Ramos (cell line): ENCODE measurements around the gene NEDD4L.
"Not testable (repeated sequence)": the region's sequence is repeated elsewhere in the genome, so short reads cannot be mapped to it uniquely, and the experiment has no call there.

Experiments
- in situ Hi-C: fragments of 300-500 bp; cut with MboI; formaldehyde crosslinking; loops from one replicate; pipeline ENCODE4 v1.14.3; 2022; ENCODE audit warnings: low sequenced_read_pairs; ENCODE audit not compliant: unreplicated experiment

The NEDD4L gene

DNA sequence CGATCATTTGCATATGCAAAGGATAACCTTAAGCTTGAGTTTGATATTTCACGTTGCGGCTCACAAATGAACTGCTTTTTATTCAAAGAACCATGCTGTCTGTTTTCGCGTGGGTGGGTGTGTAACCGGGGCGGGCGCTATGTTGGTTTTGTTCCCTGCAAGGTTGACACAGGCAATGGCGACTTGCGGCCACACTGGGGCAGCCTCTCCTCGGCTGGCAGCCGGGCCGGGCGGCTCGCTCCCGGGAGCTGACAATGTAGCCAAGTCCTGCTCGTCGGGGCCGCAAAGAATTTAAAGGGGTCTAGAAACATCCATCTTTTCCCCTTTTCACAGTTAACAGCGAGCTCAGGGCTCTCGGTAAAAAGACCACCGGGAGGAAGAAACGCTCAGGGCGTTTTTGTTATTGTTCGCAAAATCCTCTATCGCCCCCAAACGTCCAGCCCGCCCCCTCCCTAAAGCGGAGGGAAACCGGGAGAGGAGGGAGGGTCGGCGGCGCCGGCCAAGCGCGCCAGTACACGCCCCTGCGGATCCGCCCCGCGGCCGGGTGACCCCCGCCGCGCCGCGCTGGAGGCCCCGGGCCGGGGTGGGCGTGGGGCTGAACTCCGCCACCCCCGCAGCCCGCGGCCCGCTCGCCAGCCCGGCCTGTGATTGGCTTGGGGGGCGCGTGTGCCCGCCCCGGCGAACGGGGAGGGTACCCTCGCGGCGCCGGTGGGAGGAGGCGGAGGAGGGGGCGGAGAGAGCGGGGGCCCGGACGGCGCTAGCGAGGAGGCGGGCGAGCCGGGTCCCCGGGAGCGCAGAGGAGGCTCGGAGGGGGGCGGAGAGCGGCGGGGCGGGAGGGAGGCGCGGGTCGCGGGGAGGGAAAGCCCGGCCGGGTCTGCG is at the start of gene NEDD4L:
Gene NEDD4L (plus strand): TSS at position 736 of the 879 bp plus-strand sequence. CDS start 435 bp downstream, outside the sequence.
- in situ Hi-C loops = loop anchor here (25.0 kb wide), 1 partner anchor 94 kb away; no protein-coding TSS in a partner anchor

DNA sequence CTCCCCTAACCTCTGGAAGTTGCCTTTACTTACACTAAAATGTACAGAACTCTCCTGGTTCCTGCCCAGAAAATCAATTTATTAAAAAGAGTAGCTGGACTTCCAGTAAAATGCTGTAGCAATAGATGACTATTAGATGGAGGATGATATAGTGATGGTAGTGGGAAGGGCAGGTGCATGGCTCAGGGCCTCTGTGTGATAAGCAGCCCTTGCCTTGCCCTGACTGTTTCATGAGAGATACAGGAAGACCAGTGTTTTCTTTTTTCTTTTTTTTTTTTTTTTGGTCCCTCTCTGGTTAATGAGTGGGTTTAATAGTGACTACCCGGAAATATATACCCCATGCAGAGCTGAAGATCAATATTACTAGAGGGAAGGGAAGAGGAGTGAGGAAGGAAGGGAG is 48.7 kb upstream of the NEDD4L start:
- in situ Hi-C loops = no loop called here

DNA sequence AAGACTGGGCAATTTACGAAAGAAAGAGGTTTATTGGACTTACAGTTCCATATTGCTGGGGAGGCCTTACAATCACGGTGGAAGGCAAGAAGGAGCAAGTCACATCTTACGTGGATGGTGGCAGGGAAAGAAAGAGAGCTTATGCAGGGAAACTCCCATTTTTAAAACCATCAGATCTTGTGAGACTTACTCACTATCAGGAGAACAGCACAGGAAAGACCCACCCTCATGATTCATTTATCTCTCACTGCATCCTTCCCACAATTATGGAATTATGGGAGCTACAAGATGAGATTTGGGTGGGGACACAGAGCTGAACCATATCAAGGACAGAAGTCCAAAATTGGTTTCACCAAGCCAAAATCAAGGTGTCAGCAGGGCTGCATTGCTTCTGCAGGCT is 47.1 kb upstream of the NEDD4L start:
- in situ Hi-C loops = not testable (repeated sequence)

DNA sequence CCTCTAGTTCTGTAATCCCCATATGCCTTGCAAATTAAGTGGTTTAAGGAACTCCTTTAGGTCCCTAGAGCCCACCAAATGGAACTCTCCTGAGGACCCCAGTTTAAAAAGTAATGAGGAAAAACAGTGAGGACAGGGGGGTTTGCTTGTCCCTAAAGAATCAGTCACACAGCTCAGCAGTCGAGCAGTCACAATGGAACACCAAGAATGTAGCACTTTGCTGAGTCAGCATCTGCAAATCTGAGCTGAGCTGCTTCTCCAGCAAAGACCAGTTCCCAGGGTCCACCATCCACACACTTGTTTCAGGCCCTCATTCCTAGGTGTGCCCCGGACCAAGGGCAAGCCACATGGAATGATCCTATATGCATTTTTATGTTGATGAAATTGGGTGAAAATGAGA is 46.2 kb upstream of the NEDD4L start:
- in situ Hi-C loops = no loop called here

DNA sequence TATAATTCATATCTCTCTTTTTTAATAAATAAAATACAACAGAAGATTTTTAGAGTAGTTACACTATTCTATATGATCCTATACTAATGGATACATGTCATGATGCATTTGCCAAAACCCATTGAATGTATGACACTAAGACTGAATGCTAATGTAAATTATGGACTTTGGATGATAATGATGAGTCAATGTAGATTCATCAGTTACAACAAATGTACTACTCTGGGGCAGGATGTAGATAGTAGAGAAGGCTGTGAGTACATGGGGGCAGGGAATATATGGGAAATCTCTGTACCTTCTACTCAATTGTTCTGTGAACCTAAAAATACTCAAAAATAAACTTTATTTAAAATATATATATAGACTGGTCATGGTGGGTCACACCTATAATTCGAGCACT is 45.6 kb upstream of the NEDD4L start:
- in situ Hi-C loops = no loop called here

DNA sequence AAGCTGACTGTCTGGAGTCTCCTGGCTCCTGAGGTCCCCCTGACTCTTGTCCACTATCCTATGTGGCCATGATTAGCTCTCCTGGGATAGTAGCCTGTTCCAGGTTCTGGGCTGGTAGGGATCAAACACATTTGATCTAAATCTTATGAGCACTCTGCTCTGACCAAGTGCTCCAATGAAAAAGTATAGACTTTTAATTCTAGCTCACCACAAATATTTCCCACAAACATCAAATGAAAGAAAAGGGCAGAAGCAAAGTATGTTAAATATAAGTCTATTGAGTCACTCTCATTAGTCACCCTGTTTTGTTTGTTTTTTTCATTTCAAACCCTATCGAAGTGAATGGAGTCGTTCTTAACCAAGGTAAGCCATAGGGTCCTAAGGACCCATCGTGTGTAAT is 39.7 kb upstream of the NEDD4L start:
- in situ Hi-C loops = no loop called here

DNA sequence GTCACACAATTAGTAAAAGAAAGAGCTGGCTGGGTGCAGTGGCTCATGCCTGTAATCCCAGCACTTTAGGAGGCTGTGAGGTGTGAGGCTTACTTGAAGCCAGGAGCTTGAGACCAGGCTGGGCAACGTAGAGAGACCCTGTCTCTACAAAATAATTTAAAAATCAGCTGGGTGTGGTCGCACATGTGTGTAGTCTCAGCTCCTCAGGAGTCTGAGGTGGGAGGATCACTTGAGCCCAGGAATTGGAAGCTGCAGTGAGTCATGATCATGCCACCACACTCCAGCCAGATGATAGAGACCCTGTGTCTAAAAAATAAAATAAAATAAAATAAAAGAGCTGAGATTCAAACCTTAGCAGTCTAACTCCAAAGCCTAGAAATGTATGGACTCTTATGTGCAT is 39.0 kb upstream of the NEDD4L start:
- in situ Hi-C loops = no loop called here

DNA sequence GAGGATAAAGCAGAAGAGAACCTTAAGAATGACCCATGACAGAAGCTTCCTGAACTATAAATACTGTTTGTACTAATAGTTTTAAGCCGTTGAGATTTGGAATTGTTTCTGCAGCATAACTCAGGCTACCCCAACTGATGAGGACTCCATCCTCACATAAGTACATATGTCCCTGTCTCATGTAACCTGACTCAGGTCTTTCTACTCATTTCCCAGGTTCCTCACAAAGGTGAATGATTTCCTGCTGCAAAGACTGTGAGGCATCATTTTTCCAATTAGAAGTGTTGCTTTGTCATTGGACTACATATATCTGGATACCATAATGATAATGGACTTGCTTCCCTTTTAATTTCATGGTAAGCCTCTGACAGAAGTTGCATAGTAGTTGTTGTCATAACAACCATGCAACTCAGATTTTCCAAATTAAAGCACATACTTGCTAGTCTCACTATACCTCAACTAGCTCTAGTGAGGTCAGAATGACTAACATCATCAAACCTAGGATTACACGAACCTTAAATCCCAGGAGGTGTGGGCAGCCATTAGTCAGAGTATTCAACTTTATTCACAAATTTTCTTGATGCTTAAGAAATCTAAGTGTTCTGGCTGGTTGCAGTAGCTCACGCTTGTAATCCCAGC is 38.0 kb upstream of the NEDD4L start:
- in situ Hi-C loops = no loop called here

DNA sequence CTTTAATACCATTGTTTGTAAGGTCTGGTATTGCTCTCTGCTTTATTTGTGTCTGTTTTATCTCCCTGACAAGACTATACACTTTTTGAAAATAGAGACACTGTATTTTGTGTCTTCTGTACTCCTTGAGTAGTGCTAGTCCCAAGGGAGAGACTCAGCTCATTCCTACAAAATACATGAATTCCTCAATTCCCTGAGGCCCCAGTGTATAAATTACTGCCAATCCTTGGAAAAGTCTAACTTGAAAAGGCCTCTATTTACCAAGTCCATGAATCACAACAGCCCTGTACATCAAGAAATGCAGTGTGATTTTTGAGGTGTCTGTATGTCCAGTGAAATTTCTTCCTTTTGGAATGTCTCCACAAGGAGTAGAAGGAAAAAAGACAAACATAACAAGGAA is 34.9 kb upstream of the NEDD4L start:
- in situ Hi-C loops = no loop called here

DNA sequence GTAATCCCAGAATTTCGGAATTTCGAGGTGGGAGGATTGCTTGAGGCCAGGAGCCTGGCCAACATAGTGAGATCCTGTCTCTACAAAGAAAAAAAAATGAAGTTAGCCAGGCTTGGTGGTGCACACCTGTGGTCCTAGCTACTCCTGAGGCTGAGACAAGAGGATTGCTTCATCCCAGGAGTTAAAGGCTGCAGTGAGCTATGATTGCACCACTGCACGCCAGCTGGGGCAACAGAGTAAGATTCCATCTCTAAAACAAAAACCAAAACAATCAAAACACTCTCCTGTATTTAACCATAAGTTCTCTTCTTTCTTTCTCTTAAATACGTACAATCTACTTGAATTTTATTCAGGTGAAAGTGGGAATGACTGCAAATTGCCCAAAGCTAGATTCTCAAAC is 33.8 kb upstream of the NEDD4L start:
- in situ Hi-C loops = no loop called here

DNA sequence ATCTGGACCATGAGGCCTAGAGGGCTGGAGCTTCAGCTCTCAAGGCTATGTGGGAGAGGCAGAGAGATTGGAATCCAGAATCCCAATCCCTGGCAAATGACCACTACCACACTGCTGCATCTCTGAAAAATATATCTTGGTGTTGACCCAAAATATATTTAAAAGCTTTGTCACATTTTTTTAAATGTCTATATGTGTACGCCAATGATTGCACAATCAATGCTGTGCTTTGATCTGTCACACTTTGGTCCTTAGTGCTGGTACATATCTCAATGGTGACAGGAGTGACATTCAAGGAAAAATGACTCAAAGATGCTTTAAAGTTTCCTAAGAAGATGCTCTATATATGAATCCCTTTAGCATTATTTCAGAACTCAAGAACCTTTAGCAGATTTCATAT is 31.7 kb upstream of the NEDD4L start:
- in situ Hi-C loops = no loop called here

DNA sequence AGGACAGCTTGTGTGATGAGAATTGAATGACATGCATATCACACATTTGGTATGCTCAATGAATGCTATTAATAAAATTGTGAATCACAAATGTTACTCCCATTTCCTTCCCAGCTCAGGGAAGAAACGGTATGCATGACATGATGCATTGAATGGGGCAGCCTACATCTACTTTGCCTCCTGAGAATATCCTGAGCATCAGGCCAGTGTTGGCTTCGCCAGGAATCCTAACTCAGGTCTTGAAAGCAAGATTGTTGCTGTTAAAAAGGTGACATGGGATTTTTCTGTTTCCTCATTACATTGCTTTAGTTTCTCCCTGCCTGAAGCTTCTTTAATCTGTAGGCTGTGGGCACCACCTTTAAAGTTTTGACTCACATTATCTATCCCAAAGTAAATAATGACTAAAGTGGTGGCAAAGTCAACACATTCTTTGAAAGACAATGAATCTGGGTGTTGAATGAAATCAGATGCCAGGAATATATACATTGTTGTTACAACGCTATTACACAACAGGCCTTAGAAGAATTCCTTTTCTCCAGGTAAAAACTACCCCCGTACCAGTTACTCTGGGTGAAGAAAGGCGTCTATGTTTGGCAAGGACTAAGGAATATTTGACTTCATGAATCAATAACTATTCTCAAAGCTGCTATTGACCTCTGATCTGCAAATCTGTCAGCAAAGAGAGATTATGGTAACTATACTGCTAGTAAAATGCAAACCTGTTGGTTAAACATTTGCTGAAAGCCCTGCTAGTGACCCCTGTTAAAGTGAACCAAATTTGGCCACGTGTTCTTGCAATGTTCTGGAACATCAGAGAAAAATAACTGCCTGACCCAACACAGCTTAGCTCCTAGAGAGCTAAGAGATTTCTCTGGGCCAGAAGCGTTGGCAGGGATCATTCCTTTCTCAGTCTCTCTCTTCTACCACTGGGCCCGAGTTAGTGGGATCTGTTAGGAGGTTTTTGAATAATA is 30.5 kb upstream of the NEDD4L start:
- in situ Hi-C loops = no loop called here

DNA sequence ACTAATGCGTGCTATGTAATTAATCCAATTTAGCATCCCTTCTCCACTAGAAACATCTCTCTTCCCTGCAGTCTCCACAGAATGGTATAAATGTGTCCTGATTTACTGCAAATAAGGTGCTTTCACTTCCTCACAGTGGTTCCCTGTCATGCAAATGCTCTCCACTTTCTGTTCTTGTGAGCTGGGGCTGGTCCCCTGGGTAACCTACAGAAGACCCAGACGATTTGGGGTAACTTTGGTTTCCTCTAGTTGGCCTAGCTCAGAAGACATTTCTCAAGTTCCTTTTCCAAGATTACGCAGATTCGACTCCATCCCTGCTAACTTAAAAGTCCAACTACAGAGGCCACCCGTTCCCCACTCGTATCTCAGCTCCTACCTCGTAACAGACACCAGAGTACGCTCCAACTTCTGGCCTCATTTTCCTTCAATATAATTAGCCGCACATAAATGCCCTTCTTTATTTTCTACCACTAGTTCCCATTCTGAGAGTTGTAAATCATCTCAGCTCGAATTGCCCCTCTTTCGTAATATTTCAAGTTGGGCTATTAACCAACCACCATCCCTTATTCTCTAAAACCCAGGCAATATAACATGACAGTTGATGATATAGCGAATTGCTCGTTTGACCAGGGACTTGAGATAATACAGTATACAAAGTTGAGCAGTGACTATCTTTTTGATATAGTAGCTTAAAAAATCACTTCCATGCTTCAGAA is 28.8 kb upstream of the NEDD4L start:
- in situ Hi-C loops = no loop called here

DNA sequence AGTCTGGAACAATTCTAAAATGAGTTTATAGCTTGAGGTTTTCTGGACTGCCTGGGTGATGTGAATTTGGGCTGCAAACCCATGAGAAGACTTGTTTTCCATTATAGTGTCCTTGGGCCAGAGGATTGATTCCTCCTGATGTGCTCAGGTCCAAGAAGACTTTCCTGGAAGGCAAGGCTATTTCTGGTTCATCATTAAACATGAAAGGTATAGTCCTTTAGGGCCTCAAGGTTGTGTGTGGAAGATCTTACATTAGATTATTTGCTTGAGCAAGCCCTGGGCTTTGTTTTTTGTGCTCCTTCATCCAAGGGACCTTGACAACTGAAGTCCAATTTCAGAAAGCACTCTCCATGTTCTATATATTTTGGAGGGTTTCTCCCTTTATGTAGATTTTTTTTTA is 26.8 kb upstream of the NEDD4L start:
- in situ Hi-C loops = no loop called here

DNA sequence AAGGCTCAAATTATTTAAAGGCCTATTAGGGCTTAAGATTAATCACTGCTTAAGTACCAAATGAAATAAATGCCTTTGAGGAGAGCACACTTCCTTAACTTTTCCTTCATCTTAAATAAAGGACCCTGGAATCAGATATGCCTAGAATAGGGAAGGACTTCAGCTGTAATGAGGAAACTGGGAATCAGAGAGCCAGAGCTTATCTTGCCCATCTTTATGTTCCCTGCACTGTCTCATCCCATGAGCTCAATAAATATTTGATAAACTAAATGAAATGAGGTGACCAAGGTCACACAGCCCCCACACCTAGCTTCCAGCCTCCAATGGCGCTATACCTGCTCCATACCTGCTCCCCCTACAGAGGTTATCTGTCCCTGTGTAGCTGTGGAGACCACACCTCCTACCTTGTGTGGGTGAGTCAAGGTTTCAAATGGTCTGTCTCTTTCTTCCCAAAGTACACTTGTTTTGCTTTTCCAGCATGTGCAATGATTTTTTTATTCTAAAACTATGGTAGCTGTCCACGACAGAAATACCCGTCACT is 23.4 kb upstream of the NEDD4L start:
- in situ Hi-C loops = no loop called here

DNA sequence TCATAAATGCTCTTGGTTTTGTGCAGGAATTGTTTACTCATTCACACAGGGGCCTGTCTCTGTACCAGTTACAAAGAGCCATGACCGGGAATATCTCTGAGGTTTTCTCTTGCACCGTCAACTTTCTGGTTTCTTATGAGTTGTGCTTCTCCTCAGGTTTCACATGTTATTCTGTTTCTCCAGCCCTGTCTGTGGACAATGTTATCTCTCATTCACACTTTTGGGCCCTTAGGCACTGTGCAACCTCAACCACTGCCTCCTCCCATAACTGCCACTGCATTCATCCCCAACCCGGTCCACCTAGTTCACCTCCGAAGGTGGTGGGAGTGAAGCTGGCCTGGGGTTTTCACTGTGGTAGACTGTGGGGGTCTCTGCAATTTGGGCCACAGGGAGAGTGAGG is 22.5 kb upstream of the NEDD4L start:
- in situ Hi-C loops = no loop called here

DNA sequence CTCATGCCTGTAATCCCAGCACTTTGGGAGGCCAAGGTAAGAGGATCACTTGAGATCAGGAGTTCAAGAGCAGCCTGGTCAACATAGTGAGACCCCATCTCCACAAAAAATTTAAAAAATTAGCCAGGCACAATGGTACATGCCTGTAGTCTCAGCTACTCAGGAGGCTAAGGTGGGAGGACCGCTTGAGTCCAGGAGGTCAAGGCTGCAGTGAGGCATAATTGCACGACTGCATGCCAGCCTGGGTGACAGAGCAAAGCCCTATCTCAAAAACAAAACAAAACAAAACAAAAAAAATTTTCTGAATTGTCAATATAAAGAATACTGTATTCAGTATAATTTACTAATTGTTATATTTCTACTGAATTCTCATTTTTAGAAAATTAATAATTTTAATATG is 20.9 kb upstream of the NEDD4L start:
- in situ Hi-C loops = no loop called here

DNA sequence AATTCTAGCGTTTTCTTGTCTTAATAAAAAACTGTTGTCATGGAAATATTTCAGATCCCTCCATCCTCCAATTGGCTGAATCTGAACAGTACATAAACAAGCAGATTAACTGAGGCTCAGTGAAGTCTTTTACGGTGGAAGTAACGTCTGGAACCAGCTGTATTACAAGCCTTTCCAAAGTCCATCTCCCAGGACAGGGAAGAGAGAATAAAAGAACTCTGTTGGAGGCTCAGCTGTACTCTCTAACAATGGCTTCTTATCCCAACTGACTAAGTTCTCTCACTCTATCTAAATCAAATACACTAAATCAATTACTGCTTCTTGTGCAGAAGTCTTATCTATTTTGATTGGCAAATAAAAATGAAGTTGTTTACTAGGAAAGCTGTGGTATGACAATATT is 19.9 kb upstream of the NEDD4L start:
- in situ Hi-C loops = no loop called here

DNA sequence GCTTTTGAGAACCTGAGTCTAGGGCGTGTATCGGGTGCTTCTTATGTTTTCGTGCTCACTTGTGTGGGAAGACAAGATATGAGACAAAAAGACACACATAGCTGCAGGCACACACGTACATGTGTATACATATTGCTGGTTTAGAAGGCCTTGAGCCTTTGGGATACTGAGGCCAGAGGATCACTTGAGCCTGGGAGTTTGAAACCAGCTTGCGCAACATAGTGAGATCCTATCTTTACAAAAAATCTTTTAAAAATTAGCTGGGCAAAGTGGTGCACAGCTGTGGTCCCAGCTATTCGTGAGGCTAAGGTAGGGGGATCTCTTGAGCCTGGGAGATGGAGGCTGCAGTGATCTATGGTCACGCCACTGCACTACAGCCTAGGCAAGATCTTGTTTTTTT is 18.8 kb upstream of the NEDD4L start:
- in situ Hi-C loops = loop anchor here (25.0 kb wide), 1 partner anchor 112 kb away; no protein-coding TSS in a partner anchor

DNA sequence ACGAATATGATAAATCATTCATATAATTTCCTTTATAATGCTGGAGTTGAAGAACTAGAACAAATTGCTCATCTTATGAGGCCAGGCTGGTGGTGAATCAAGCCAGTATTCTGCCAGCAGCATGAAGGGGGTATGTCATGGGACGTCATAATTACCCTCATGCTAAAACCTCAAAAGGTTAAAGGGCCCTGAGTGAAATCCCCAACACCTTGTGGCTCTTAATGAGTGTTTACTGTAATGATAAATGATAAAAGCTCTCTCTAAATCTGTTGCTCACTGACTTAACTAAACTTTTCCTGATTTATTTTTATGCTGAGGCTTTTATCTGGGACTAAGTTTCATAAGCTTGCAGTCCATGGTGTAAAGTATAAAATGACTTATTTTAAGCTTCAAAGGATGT is 18.3 kb upstream of the NEDD4L start:
- in situ Hi-C loops = loop anchor here (25.0 kb wide), 1 partner anchor 112 kb away; no protein-coding TSS in a partner anchor
